IMR-90 (cell line): ENCODE results near the gene SLC29A3. TPM values are rescaled to one million over a fixed set of nuclear protein-coding genes. Genes with fewer than 3 reads are reported as not detected.

Source experiments
- ATAC-seq: fragments of 200-7000 bp; cut with Tn5 transposase; 2 replicates; pipeline ENCODE4 v1.9.1; 2020; ENCODE audit warnings: low read depth, mild to moderate bottlenecking, moderate library complexity
- BruUV-seq: library from RNA; stranded (reverse); fragments of 400-500 nt; replicated peaks from 2 replicates; lab custom pipeline; 2021; lab: Mats Ljungman, UMichigan
- CTCF ChIA-PET: fragments of 300-600 bp; formaldehyde crosslinking; extraction: SDS; loops from one replicate; lab custom pipeline; 2021; ENCODE audit warnings: antibody characterized with exemption; lab: Yijun Ruan, JAX
- POLR2A ChIA-PET: fragments of 300-600 bp; sonication (Branson Sonifier 250); formaldehyde crosslinking; loops from one replicate; lab custom pipeline; 2022; ENCODE audit warnings: antibody characterized with exemption; ENCODE audit not compliant: unreplicated experiment; lab: Charles Lee
- DNase-seq: peaks from one replicate; pipeline ENCODE4 v3.0.0; 2013
- H2AFZ ChIP-seq: replicated peaks from 2 replicates; pipeline ENCODE3; 2013; ENCODE audit warnings: low read length, mild to moderate bottlenecking; ENCODE audit not compliant: poor library complexity
- H2AK5ac ChIP-seq: 2 replicates; pipeline ENCODE4 v1.6.1; 2013; ENCODE audit warnings: low read depth, low read length, inconsistent platforms
- H2AK9ac ChIP-seq: replicated peaks from 2 replicates; pipeline ENCODE3; 2013; ENCODE audit warnings: mild to moderate bottlenecking, low read depth, low read length, moderate library complexity; ENCODE audit not compliant: poor library complexity
- H2BK120ac ChIP-seq: 2 replicates; pipeline ENCODE4 v1.6.1; 2013; ENCODE audit warnings: low read depth, low read length, inconsistent platforms
- H2BK15ac ChIP-seq: 3 replicates; pipeline ENCODE4 v1.6.1; 2013; ENCODE audit warnings: low read depth, low read length, inconsistent platforms
- H2BK20ac ChIP-seq: 2 replicates; pipeline ENCODE4 v1.6.1; 2013; ENCODE audit warnings: low read depth, mild to moderate bottlenecking, inconsistent platforms, low read length, moderate library complexity
- H2BK5ac ChIP-seq: 2 replicates; pipeline ENCODE4 v1.6.1; 2013; ENCODE audit warnings: mild to moderate bottlenecking, low read depth, low read length, inconsistent platforms; ENCODE audit not compliant: poor library complexity, severe bottlenecking
- H3K14ac ChIP-seq: replicated peaks from 2 replicates; pipeline ENCODE4 v1.6.1; 2013; ENCODE audit warnings: low read depth, low read length, inconsistent platforms
- H3K18ac ChIP-seq: 2 replicates; pipeline ENCODE4 v1.6.1; 2013; ENCODE audit warnings: low read depth, low read length, control low read depth
- H3K23ac ChIP-seq: 2 replicates; pipeline ENCODE4 v1.6.1; 2013; ENCODE audit warnings: low read depth, low read length, inconsistent platforms
- H3K27ac ChIP-seq: 2 replicates; pipeline ENCODE4 v1.5.1; 2013; ENCODE audit warnings: mild to moderate bottlenecking, control low read depth, low read length; ENCODE audit not compliant: insufficient read depth
- H3K27me3 ChIP-seq: 2 replicates; pipeline ENCODE4 v1.6.1; 2013; ENCODE audit warnings: low read length; ENCODE audit not compliant: control insufficient read depth, insufficient read depth
- H3K36me3 ChIP-seq: 2 replicates; pipeline ENCODE4 v1.6.1; 2013; ENCODE audit warnings: low read length, mixed read lengths; ENCODE audit not compliant: control insufficient read depth, insufficient read depth
- H3K4ac ChIP-seq: 2 replicates; pipeline ENCODE4 v1.6.1; 2013; ENCODE audit warnings: low read depth, low read length, inconsistent platforms
- H3K4me1 ChIP-seq: 2 replicates; pipeline ENCODE4 v1.6.1; 2013; ENCODE audit warnings: low read length, mixed read lengths; ENCODE audit not compliant: control insufficient read depth, insufficient read depth
- H3K4me2 ChIP-seq: 2 replicates; pipeline ENCODE4 v1.6.1; 2013; ENCODE audit warnings: low read depth, mild to moderate bottlenecking, control low read depth, low read length, moderate library complexity
- H3K4me3 ChIP-seq: 2 replicates; pipeline ENCODE4 v1.5.1; 2013; ENCODE audit warnings: low read depth, mild to moderate bottlenecking, control low read depth, low read length, moderate library complexity; ENCODE audit not compliant: insufficient read depth
- H3K56ac ChIP-seq: 2 replicates; pipeline ENCODE4 v1.6.1; 2013; ENCODE audit warnings: low read length, inconsistent platforms; ENCODE audit not compliant: insufficient read depth; ENCODE audit errors: extremely low read depth
- H3K79me1 ChIP-seq, 2 experiments: 2 replicates each; pipeline ENCODE4 v1.6.1; 2013; ENCODE audit warnings: low read length in 2 of 2, inconsistent platforms in 1 of 2, low read depth in 1 of 2
- H3K9ac ChIP-seq: 2 replicates; pipeline ENCODE4 v1.6.1; 2013; ENCODE audit warnings: low read depth, low read length, control low read depth
- H3K9me1 ChIP-seq: 2 replicates; pipeline ENCODE4 v1.6.1; 2013; ENCODE audit warnings: low read length, inconsistent platforms; ENCODE audit not compliant: insufficient read depth
- H3K9me3 ChIP-seq: 2 replicates; pipeline ENCODE4 v1.6.1; 2013; ENCODE audit warnings: low read length; ENCODE audit not compliant: control insufficient read depth, insufficient read depth
- H4K20me1 ChIP-seq: 2 replicates; pipeline ENCODE4 v1.6.1; 2013; ENCODE audit warnings: low read length, inconsistent platforms; ENCODE audit not compliant: insufficient read depth
- H4K5ac ChIP-seq: 2 replicates; pipeline ENCODE4 v1.6.1; 2013; ENCODE audit warnings: mild to moderate bottlenecking, low read depth, low read length, control low read depth
- H4K8ac ChIP-seq, 2 experiments: 2 replicates each; pipeline ENCODE4 v1.6.1; 2013; ENCODE audit warnings: low read depth in 2 of 2, low read length in 2 of 2, control low read depth in 1 of 2, inconsistent platforms in 1 of 2
- H4K91ac ChIP-seq: 2 replicates; pipeline ENCODE4 v1.6.1; 2013; ENCODE audit warnings: low read depth, low read length, inconsistent platforms; ENCODE audit not compliant: insufficient read depth
- ELK1 ChIP-seq: fragments of 150-350 bp; IDR thresholded peaks from 2 replicates; pipeline ENCODE4 v1.6.1; 2016; ENCODE audit warnings: low read depth, mild to moderate bottlenecking, low read length, moderate library complexity, borderline replicate concordance
- MAZ ChIP-seq: IDR thresholded peaks from 2 replicates; pipeline ENCODE4 v1.6.1; 2012; ENCODE audit warnings: low read depth, mild to moderate bottlenecking, low read length, improper control_type of control experiment, moderate library complexity, borderline replicate concordance
- NFE2L2 ChIP-seq: fragments of 150-350 bp; IDR thresholded peaks from 2 replicates; pipeline ENCODE4 v1.6.1; 2016; ENCODE audit warnings: low read depth, mild to moderate bottlenecking, low read length
- SMC3 ChIP-seq: fragments of 150-350 bp; IDR thresholded peaks from 2 replicates; pipeline ENCODE4 v1.6.1; 2016; ENCODE audit warnings: low read depth, mild to moderate bottlenecking, antibody characterized with exemption, low read length, moderate library complexity
- USF2 ChIP-seq: fragments of 150-350 bp; IDR thresholded peaks from 2 replicates; pipeline ENCODE4 v1.6.1; 2017; ENCODE audit warnings: mild to moderate bottlenecking, antibody characterized with exemption, low read length, low read depth
- WGBS, 2 experiments: methylation state at CpG; one replicate each; pipeline versions ENCODE4 v1.1.5 to v1.1.7; 2013; ENCODE audit warnings: missing lambda C conversion rate in 2 of 2; ENCODE audit not compliant: insufficient read length in 1 of 2; ENCODE audit errors: extremely low coverage in 2 of 2; 5-methylcytosine and 5-hydroxymethylcytosine counted together
- dilution Hi-C: fragments of 300-500 bp; cut with HindIII; formaldehyde crosslinking; loops from one replicate; pipeline ENCODE4 v1.14.3; 2018; ENCODE audit warnings: low sequenced_read_pairs; ENCODE audit not compliant: unreplicated experiment
- in situ Hi-C: fragments of 300-500 bp; cut with MboI; formaldehyde crosslinking; loops from 3 replicates; pipeline ENCODE4 v1.14.3; 2019; ENCODE audit warnings: low sequenced_read_pairs, inconsistent platforms, mixed read lengths
- intact Hi-C: fragments of 100-400 bp; cut with micrococcal nuclease; formaldehyde crosslinking; loops from 2 replicates; pipeline ENCODE4 v1.10.0; 2022
- polyA plus RNA-seq, 3 experiments: library from polyadenylated mRNA; depleted of rRNA; stranded (reverse); fragments of >200 nt; gene quantifications; 2 replicates each; pipeline ENCODE4 v1.2.3, GENCODE V29; 2012; ENCODE audit warnings: low replicate concordance in 1 of 3
- total RNA-seq: library from RNA; depleted of rRNA; stranded (reverse); fragments of >200 nt; gene quantifications from 2 replicates; pipeline ENCODE4 v1.2.3, GENCODE V29; 2012

SLC29A3 gene
- total and polyA plus RNA-seq, 2 of the 4 experiments (the other 2 are of a cell fraction), result 0.72 to 3.0 TPM

DNA sequence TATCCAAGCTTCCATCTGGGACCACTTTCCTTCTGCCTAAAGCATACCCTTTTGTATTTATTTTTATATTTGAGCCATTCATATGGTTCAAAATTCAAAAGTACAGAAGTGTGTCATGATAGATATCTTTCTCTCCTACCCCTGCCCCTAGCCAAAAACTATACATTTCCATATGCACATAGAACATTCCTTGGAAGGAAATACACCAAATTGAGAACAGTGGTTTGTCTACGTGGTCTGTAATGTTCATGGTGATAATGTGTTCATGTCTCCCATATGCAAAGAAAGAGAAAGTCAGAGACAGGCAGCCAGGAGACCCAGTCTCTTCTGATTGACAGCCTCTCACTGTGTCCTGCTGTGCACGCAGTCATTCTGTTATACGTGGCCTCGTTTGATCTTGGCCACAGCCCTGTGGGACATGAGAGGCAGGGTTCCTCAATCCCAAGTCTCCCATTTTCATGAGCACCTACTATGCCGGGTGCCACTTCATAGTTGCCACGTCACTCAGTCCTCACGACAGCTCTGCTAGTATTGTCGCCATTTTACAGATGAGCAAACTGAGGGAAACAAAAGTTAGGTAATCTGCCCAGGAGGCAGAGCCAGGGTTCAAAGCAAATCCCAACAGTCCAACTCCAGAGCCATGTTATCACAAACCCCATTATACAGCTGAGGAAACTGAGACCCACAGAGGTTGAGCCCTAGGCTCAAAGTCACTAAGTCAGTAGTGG is 69.7 kb downstream of the SLC29A3 start:
- Histone ChIP-seq H2AFZ (no peak overlapping the region), H4K5ac (no peak overlapping the region), H2BK15ac (no peak overlapping the region), H3K9ac (no peak overlapping the region), H3K27me3 (peaks cover 71% of the 10 kb centered on the region), H3K79me1 (no peaks in the 10 kb centered on the region), H3K9me3 (no peaks in the 10 kb centered on the region), H4K91ac (no peak overlapping the region), H3K9me1 (no peaks in the 10 kb centered on the region), H2BK5ac (no peak overlapping the region), H3K27ac (no peak overlapping the region), H3K56ac (no peak overlapping the region), H3K4me2 (no peak overlapping the region), H2AK9ac (no peak overlapping the region), H3K4me3 (no peak overlapping the region), H3K36me3 (no peaks in the 10 kb centered on the region), H3K23ac (no peak overlapping the region), H2BK120ac (no peak overlapping the region), H4K20me1 (no peaks in the 10 kb centered on the region), H2AK5ac (no peak overlapping the region), H3K18ac (no peak overlapping the region), H3K14ac (no peak overlapping the region), H4K8ac (no peak overlapping the region), H3K4ac (no peak overlapping the region), H2BK20ac (no peak overlapping the region), H3K4me1 (no peaks in the 10 kb centered on the region)
- ATAC-seq (no peak), DNase-seq (no peak)
- TF ChIP-seq SMC3, result no peak
- no peak for TF ChIP-seq USF2
- no peak for TF ChIP-seq NFE2L2
- TF ChIP-seq MAZ, result no peak
- no peak for TF ChIP-seq ELK1
- POLR2A ChIA-PET, result no interaction called here
- BruUV-seq, result no TSS peak
- CTCF ChIA-PET, result interaction anchor here (0.5 kb wide), 1 partner anchor 460 kb away, joined by 3 read pairs; no protein-coding TSS in a partner anchor
- intact Hi-C loops, result no loop called here
- WGBS, 2 experiments, result 81% methylated on average over 5 of the region's 8 CpGs; no CpG with 5 or more reads in 1 of the 2 experiments
- in situ Hi-C loops, result loop anchor here (10.0 kb wide), 1 partner anchor 426 kb away; no protein-coding TSS in a partner anchor
- dilution Hi-C loops, result no loop called here
